Stimulated activated CD4-positive, alpha-beta T cell treated with anti-CD3 and anti-CD28 coated beads, Interleukin-12 subunit alpha, Interleukin-12 subunit beta, amount 100 ng/mL, for 48 hours (primary cell): Measurements from ENCODE around the gene CDC42EP4.
"Not testable (repeated sequence)": the region's sequence is repeated elsewhere in the genome, so short reads cannot be mapped to it uniquely, and the experiment has no call there.

Experiments used
- DNase-seq, 3 donors: peaks; one replicate each; pipeline ENCODE4 v3.0.0-alpha.2; 2020; ENCODE audit warnings: low read depth in 2 of 3, low spot score in 1 of 3

Gene CDC42EP4

GRCh38 chr17:73280191-73280590, 31.6 kb downstream of the CDC42EP4 start:
- DNase-seq: no peak

GRCh38 chr17:73279704-73280103, 32.1 kb downstream of the CDC42EP4 start:
- DNase-seq: no peak

GRCh38 chr17:73278465-73279453, 33.0 kb downstream of the CDC42EP4 start:
- no peak for DNase-seq

- no peak for DNase-seq
Observed at GRCh38 chr17:73278049-73278464, 33.7 kb downstream of the CDC42EP4 start.

- DNase-seq: no peak
Observed at GRCh38 chr17:73274490-73274889, 37.3 kb downstream of the CDC42EP4 start.

- no peak for DNase-seq
Observed at GRCh38 chr17:73272906-73273218, 38.9 kb downstream of the CDC42EP4 start.

GRCh38 chr17:73271072-73271471, 40.7 kb downstream of the CDC42EP4 start:
- no peak for DNase-seq

- no peak for DNase-seq
Observed at GRCh38 chr17:73269791-73270190, 42.0 kb downstream of the CDC42EP4 start.

GRCh38 chr17:73269329-73269615, 42.5 kb downstream of the CDC42EP4 start:
- DNase-seq: no peak

- DNase-seq: no peak
Observed at GRCh38 chr17:73268582-73269328, 43.0 kb downstream of the CDC42EP4 start.

GRCh38 chr17:73267648-73268537, 43.9 kb downstream of the CDC42EP4 start:
- DNase-seq: no peak

- DNase-seq: no peak
Observed at GRCh38 chr17:73266796-73267195, 45.0 kb downstream of the CDC42EP4 start.

- no peak for DNase-seq
Observed at GRCh38 chr17:73265646-73266640, 45.9 kb downstream of the CDC42EP4 start.

- DNase-seq: not testable (repeated sequence)
Observed at GRCh38 chr17:73264448-73264847, 47.4 kb downstream of the CDC42EP4 start.

- no peak for DNase-seq
Observed at GRCh38 chr17:73262676-73263642, 48.8 kb downstream of the CDC42EP4 start.

- DNase-seq: no peak
Observed at GRCh38 chr17:73261952-73262675, 49.7 kb downstream of the CDC42EP4 start.

- no peak for DNase-seq
Observed at GRCh38 chr17:73261617-73261951, 50.2 kb downstream of the CDC42EP4 start, which contains the start of gene CPSF4L. CPSF4L (minus strand) TSS chr17:73261880; CDS start chr17:73261818, 62 bp downstream.

- DNase-seq: no peak
Observed at GRCh38 chr17:73257516-73257915, 54.3 kb downstream of the CDC42EP4 start.
